Peyer's patch (tissue), 4 donors: ENCODE results near the gene PSMB3.

Experiments used
- POLR2A ChIP-seq, 2 donors: fragments of 450-650 bp; IDR thresholded peaks; one replicate each; pipeline ENCODE4 v1.5.1; 2017; ENCODE audit warnings: antibody characterized with exemption in 2 of 2, mild to moderate bottlenecking in 2 of 2, moderate library complexity in 2 of 2
- TF ChIP-seq, protein P1 (sequence below), 6 experiments: fragments of 450-650 bp in 4 of 6; fragments of 200-600 bp in 2 of 6; sonication (generic) in 1 of 6; IDR thresholded peaks; one replicate each; pipeline ENCODE4 v1.5.1; 2017 to 2019; ENCODE audit warnings: antibody characterized with exemption in 6 of 6, mild to moderate bottlenecking in 3 of 6, moderate library complexity in 1 of 6

DNA sequence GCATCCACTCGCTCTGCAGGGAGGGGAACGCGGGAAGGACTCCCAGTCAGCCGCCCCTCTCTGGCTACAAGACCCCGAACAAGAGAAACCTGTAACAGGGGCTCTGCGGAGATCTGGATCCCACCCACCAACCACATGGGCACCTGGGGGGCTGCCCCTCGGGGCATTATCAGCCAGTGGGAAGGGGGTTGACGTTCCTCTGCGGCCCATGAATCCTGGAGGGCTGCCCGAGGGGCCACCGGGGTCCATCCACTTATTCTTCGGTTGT, 2.6 kb upstream of the PSMB3 start:
- TF ChIP-seq, protein P1, sequence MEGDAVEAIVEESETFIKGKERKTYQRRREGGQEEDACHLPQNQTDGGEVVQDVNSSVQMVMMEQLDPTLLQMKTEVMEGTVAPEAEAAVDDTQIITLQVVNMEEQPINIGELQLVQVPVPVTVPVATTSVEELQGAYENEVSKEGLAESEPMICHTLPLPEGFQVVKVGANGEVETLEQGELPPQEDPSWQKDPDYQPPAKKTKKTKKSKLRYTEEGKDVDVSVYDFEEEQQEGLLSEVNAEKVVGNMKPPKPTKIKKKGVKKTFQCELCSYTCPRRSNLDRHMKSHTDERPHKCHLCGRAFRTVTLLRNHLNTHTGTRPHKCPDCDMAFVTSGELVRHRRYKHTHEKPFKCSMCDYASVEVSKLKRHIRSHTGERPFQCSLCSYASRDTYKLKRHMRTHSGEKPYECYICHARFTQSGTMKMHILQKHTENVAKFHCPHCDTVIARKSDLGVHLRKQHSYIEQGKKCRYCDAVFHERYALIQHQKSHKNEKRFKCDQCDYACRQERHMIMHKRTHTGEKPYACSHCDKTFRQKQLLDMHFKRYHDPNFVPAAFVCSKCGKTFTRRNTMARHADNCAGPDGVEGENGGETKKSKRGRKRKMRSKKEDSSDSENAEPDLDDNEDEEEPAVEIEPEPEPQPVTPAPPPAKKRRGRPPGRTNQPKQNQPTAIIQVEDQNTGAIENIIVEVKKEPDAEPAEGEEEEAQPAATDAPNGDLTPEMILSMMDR (IDR thresholded peaks at IDR 0.05): no peak
- TF ChIP-seq POLR2A (IDR thresholded peaks at IDR 0.05): no peak
